Hypothalamus (tissue), 51 donors: ENCODE results near the gene CMC2.

Experiments used
- DNase-seq, 51 donors: peaks; one replicate each; lab custom pipeline; 2025; lab: John Stamatoyannopoulos, UW

Gene CMC2

GRCh38 chr16:80981103-80981502 lies 25.6 kb downstream of the CMC2 start:
- DNase-seq: no peak

- no peak for DNase-seq
These were observed 29.7 kb downstream of the CMC2 start for GRCh38 chr16:80976946-80977345.

DNA sequence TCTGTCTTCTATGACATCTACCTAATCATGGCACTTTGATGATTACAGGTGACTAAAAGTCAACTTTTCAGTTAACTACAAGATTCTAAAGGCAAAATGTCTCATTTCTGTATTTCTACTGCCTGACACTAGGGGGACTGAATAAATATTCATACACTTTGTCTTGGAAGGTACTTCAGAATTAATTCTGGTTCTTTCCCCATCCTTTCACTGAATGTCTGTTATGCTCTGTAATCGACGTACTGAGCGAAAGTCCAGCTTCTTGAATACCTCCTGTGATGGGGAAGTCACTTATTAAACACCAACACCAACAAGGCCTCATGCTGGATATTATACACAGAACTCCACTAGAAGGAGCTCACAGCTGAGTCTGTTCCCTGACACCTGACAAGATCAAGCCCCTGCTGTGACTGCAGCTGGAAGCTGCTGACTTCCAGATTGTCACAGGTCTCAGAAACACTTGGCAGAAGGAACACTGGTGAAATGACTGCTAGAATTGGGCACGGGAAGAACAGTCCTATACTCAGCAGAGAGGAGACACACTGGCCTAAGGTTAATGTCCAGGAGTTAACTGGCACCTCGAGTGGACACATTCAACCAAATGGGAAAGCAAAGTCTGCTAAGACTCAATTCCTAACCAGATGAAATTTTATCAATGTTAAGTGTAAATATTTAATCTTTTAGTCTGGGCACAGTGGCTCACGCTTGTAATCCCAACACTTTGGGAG lies 31.9 kb downstream of the CMC2 start:
- no peak for DNase-seq

GRCh38 chr16:80973991-80974390 lies 32.7 kb downstream of the CMC2 start:
- no peak for DNase-seq

DNA sequence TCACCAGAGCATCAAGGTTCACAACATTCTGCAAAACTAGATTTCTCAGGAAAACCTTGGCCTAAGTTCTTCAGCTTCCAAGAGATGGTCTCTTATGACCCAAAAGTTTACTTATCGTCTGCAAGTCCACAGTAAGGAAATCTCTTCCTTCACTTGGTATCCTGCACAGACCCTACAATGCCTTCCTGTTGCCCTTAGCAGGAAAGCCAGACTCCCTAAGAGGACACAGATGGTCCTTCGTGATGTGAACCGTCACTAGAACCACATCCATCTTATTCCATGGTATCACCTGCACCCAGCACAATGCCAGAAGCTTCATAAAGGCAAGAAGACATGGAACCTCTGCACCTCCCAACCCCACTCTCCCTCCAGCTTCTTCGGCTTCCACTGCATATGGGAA lies 34.1 kb downstream of the CMC2 start:
- DNase-seq: no peak

DNA sequence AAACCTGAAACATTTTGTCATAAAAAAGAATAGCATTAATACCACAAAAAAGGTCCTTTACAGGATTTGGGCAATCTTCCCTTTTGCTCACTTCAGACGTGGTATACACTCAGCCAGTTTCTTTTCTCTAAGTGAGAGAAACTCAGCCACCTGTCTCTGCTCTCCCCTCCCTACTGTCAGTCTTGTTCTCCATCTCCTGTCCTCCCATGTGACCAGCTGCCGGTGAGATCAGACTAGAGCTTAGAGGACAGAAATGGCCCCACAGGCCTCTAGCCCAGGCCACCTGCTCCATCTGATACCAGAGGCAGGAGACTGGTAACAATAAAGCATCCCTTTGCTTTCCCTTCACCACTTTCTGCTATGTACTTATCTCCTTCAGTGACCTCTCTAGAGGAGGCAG lies 34.9 kb downstream of the CMC2 start:
- no peak for DNase-seq

DNA sequence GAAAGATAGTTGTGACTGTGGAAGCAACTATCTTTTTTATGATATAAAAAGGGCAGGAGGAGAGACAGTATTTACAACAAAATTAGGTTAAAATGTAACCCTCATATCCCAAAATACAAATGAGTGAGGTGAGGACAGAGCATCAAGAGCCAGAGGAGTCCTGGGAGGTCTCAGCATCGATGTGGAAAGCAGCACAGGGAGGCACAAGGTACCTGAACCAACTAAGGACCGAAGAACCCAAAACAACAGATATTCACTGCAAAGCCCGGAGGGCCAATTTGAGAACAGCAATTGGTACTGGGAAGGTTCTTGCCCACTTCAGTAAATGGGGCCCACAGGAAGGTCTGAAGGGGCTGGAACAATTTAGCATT lies 37.6 kb downstream of the CMC2 start:
- DNase-seq: no peak

DNA sequence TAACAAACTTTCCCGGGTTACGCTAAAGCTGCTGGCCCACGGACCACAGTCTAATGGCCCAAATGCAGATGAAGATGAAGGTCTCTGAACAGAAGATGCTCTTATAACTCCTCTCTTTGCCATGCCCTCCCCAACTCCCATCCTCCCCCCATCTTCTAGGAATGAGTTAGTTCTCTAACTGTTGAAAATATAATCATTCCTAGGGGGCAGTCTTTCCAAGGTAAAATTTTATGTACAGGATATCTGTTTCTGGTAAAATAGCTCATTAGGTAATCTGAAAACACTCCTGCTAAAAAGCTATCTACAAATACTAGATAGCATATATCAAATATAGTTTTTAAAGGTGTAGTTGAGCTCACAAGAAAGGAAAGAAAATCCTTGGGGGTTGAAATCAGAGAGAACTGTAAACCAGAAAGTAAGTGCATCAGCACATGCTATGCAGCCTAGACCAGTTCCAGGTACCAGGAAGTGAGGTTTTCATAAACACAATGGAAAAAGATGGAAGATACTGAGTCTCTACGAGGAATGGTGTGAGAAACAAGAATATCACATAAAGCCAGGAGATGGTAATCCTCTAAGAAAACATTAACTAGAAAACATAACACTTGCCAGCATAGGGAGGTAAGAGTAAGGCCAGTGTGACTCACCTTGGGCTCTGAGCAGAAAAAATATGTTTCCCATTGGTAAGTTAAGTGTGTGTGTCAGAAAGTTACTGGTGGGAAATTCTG lies 38.1 kb downstream of the CMC2 start:
- DNase-seq: no peak

- no peak for DNase-seq
These were observed 40.1 kb downstream of the CMC2 start for GRCh38 chr16:80966617-80967016.

- DNase-seq: no peak
These were observed 42.3 kb downstream of the CMC2 start for GRCh38 chr16:80964351-80964750.

GRCh38 chr16:80962879-80963278 lies 43.8 kb downstream of the CMC2 start:
- no peak for DNase-seq

GRCh38 chr16:80958284-80958683 lies 48.4 kb downstream of the CMC2 start:
- DNase-seq: no peak

- DNase-seq: no peak
These were observed 51.7 kb downstream of the CMC2 start for GRCh38 chr16:80954985-80955384.

- DNase-seq: peak in 31 of 51 donors; percentile 5 to 77 (median 30)
These were observed 57.7 kb downstream of the CMC2 start for GRCh38 chr16:80948886-80949493.

DNA sequence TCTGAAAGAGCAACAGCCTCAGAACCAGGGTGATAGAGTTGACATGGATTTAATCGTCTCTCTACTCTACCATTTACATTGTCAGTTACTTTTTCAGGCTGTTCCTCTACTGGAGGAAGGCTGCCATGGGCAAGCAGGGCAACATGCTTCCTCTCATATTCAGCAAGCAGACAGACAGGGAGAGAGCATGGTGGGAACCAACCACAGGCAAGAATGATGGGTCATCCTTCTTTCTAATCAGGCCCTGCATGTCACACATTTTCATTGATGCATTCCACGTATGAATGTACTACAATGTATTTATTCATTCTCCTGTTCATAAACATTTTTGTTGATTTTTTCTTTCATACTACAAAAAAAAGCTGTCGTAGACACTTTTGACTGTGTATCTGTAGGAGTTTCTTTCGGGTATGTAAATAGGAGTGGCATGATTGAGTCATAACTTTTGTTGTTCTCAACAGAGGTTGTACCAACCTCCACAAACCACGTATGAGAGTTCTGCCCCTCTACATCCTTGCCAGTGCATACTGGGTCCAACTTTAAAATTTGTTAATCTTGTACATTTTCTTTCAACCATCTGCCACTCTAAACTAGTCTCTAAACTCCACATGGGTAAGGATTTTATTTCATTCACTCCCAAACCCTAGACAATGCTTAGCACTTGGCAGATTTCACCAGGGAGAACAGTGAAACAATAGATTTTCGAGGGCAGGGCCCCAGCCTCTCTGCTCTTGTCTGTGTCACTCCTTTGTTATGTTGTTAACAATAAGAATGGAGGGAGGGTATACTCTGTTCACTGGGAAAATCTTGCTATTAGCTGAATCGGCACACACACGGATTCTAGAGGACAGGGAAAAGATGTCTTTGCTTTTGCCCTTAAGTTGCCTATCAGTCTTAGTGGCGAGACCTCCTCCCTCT lies 58.7 kb downstream of the CMC2 start:
- peak in 19 of 51 donors; percentile 1 to 54 (median 16) for DNase-seq

GRCh38 chr16:80947239-80947638 lies 59.4 kb downstream of the CMC2 start:
- DNase-seq: no peak

- DNase-seq: no peak
These were observed 60.2 kb downstream of the CMC2 start for GRCh38 chr16:80946481-80946880.

GRCh38 chr16:80940069-80940856 lies 66.4 kb downstream of the CMC2 start:
- DNase-seq: no peak

GRCh38 chr16:80938879-80939260 lies 67.8 kb downstream of the CMC2 start:
- DNase-seq: no peak
